Ovary (tissue), 9 donors: ENCODE data around the gene C19orf67. TPM values are rescaled to one million over a fixed set of nuclear protein-coding genes. Genes with fewer than 3 reads are reported as not detected.
A peak's percentile ranks its signal among the peaks of the same experiment; 100 is the strongest.
"Not testable (repeated sequence)": the region's sequence is repeated elsewhere in the genome, so short reads cannot be mapped to it uniquely, and the experiment has no call there.

ENCODE experiments used
- DNase-seq, 5 donors: peaks; one replicate each; pipeline ENCODE4 v3.0.0-alpha.2; 2019 to 2020
- H3K27ac ChIP-seq, 2 donors: fragments of 200-600 bp; one replicate each; pipeline versions ENCODE4 v1.5.1 to v1.8.0; 2019 to 2022
- H3K27me3 ChIP-seq: fragments of 200-600 bp; one replicate; pipeline ENCODE4 v1.8.0; 2022
- H3K36me3 ChIP-seq: fragments of 200-600 bp; sonication (generic); one replicate; pipeline ENCODE4 v1.5.1; 2019
- H3K4me1 ChIP-seq: one replicate; pipeline ENCODE4 v1.8.1; 2013; ENCODE audit warnings: mild to moderate bottlenecking, moderate library complexity; ENCODE audit not compliant: insufficient read depth
- H3K4me3 ChIP-seq: fragments of 200-600 bp; sonication (generic); one replicate; pipeline ENCODE4 v1.5.1; 2017
- H3K9me3 ChIP-seq, 2 donors: fragments of 200-600 bp in 1 of 2; sonication (generic) in 1 of 2; one replicate each; pipeline versions ENCODE4 v1.5.1 to v1.8.1; 2013 to 2019; ENCODE audit warnings: mild to moderate bottlenecking in 1 of 2, moderate library complexity in 1 of 2
- EP300 ChIP-seq: sonication (generic); formaldehyde crosslinking; IDR thresholded peaks from one replicate; pipeline ENCODE4 v1.6.1; 2017; ENCODE audit warnings: antibody characterized with exemption
- POLR2A ChIP-seq: fragments of 450-650 bp; IDR thresholded peaks from one replicate; pipeline ENCODE4 v1.6.1; 2017; ENCODE audit warnings: antibody characterized with exemption, mild to moderate bottlenecking, moderate library complexity
- WGBS, 3 donors: extraction: QIAGEN DNeasy Blood & Tissue Kit in 1 of 3; methylation state at CpG; one replicate each; pipeline versions ENCODE4 v1.1.5 to v1.1.7; 2013 to 2017; 5-methylcytosine and 5-hydroxymethylcytosine counted together
- intact Hi-C, 4 donors: fragments of 100-400 bp; cut with DNase I; formaldehyde crosslinking; loops; one replicate each; pipeline versions ENCODE4 v1.11.0 to v1.15.1; 2022 to 2023
- polyA plus RNA-seq, 2 donors: library from polyadenylated mRNA; stranded (reverse); fragments of 200-250 nt in 1 of 2; fragments of 350-450 nt in 1 of 2; fragmentation: Illumina TruSeq in 1 of 2; extraction: RNeasy Lipid Tissue Mini Kit (QIAGEN cat#74804) in 1 of 2; gene quantifications; one replicate each; pipeline ENCODE4 v1.2.3, GENCODE V29; 2013 to 2014
- total RNA-seq, 7 donors: library from RNA; depleted of rRNA in 2 of 7; stranded (reverse); fragments of >200 nt in 2 of 7; fragmentation: NEBNext Ultra II Directional in 3 of 7; extraction: Animal tissue kit (Norgen Biotek cat#: 25700) in 3 of 7; gene quantifications; one replicate each; pipeline versions ENCODE4 v1.1.0 to v1.2.4, GENCODE V29; 2016 to 2023
- TF ChIP-seq, protein P1 (sequence below), 3 donors: fragments of 450-650 bp in 2 of 3; fragments of 200-600 bp in 1 of 3; IDR thresholded peaks; one replicate each; pipeline versions ENCODE4 v1.5.1 to v1.8.0; 2016 to 2022; ENCODE audit warnings: antibody characterized with exemption in 3 of 3, mild to moderate bottlenecking in 1 of 3
- donor health status: DM: no; HTN: no; CAD: no; lungs with moderate emphysema.
- donor health status: DM: no; HTN: no; CAD: no.
- donor health status: Bipolar disorder and iron deficiency.
- donor health status: DM: yes; HTN: yes; CAD: no.
- donor health status: DM: no; HTN: no; CAD: no.
- donor health status: DM: yes; HTN: yes; CAD: no.

Gene C19orf67
- total and polyA plus RNA-seq, 9 donors = 0.08 TPM; not detected in 8

DNA sequence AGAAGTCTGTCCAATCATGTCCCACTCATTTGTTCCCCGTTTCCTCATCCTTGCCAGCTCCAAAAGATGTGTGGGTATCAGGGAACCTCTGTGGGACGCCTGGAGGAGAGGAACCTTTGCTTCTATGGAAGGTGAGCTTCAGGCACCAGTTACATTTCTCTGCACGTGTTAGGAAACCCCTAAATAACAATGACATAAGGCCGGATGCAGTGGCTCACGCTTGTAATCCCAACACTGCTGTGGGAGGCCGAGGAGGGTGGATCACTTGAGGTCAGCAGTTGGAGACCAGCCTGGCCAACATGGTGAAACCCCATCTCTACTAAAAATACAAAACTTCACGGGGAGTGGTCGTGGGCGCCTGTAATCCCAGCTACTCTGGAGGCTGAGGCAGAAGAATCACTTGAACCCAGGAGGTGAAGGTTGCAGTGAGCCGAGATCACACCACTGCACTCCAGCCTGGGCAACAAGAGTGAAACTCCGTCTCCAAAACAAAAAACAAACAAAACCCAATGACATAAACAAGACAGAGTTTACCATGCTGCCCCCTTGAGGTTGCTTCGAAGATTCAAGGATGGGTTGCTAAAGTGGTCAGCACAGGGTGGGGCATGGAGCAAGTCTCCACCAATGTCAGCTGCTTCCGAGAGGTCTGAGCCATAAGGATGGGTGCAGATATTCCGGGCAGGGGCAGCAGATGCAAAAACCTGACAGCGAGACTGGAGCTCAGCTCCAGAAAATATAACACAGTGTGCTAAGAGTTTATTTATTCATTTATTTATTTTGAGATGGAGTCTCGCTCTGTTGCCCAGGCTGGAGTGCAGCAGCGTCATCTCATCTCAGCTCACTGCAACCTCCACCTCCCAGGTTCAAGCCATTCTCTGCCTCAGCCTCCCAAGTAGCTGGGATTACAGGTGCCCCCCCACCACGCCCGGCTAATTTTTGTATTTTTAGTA, 42.6 kb downstream of the C19orf67 start:
- not testable (repeated sequence) for H3K4me3 ChIP-seq, H3K27ac ChIP-seq, H3K36me3 ChIP-seq, H3K4me1 ChIP-seq, H3K27me3 ChIP-seq, H3K9me3 ChIP-seq
- peak in 1 of 5 donors; percentile 30 for DNase-seq
- TF ChIP-seq, protein P1, sequence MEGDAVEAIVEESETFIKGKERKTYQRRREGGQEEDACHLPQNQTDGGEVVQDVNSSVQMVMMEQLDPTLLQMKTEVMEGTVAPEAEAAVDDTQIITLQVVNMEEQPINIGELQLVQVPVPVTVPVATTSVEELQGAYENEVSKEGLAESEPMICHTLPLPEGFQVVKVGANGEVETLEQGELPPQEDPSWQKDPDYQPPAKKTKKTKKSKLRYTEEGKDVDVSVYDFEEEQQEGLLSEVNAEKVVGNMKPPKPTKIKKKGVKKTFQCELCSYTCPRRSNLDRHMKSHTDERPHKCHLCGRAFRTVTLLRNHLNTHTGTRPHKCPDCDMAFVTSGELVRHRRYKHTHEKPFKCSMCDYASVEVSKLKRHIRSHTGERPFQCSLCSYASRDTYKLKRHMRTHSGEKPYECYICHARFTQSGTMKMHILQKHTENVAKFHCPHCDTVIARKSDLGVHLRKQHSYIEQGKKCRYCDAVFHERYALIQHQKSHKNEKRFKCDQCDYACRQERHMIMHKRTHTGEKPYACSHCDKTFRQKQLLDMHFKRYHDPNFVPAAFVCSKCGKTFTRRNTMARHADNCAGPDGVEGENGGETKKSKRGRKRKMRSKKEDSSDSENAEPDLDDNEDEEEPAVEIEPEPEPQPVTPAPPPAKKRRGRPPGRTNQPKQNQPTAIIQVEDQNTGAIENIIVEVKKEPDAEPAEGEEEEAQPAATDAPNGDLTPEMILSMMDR (IDR thresholded peaks at IDR 0.05) = peak in 2 of 3 donors; percentile 14 to 20
- WGBS, 3 donors = 57 to 58% (median 57%) methylated on average over 19 of the region's 19 CpGs
- intact Hi-C loops = loop anchor here in 1 of 4 donors (10.0 kb wide), 1 partner anchor 768 kb away; no protein-coding TSS in a partner anchor

DNA sequence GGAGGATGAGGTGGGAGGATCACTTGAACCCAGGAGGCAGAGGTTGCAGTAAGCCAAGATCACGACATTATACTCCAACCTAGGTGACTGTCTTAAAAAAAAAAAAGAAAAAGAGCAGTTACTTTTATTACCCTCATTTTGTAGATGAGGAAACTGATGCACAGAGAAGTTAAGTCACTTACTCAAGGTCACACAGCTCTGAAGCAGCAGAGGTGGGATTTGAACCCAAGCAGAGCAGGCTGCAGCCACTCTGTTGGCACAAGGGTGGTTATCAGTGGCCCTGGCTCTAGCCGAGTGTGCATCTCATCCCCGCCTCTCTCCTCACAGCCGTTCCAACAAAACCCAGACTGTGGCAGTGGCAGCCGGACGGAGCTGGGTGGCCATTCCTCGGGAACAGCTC, 46.4 kb downstream of the C19orf67 start:
- Histone ChIP-seq H3K27me3 (no peaks in the 10 kb centered on the region), H3K4me3 (no peak overlapping the region), H3K27ac (no peak overlapping the region), H3K4me1 (no peaks in the 10 kb centered on the region), H3K9me3 (no peaks in the 10 kb centered on the region), H3K36me3 (no peaks in the 10 kb centered on the region)
- DNase-seq = no peak
- 89 to 97% (median 96%) methylated on average over 7 of the region's 7 CpGs for WGBS, 3 donors
- intact Hi-C loops = no loop called here
- TF ChIP-seq, protein P1 (IDR thresholded peaks at IDR 0.05) = no peak
- TF ChIP-seq POLR2A (no peak), EP300 (no peak)

- no peaks in the 10 kb centered on the region for H3K36me3 ChIP-seq
- intact Hi-C loops = no loop called here
- no peaks in the 10 kb centered on the region for H3K27me3 ChIP-seq
- no peak for DNase-seq
- H3K4me1 ChIP-seq = no peaks in the 10 kb centered on the region
- no peaks in the 10 kb centered on the region for H3K9me3 ChIP-seq
- TF ChIP-seq EP300 (no peak), POLR2A (no peak)
- TF ChIP-seq, protein P1 (IDR thresholded peaks at IDR 0.05) = no peak
- WGBS, 3 donors = 60 to 72% (median 69%) methylated on average over 7 of the region's 7 CpGs
- H3K27ac ChIP-seq = no peak overlapping the region
- H3K4me3 ChIP-seq = no peak overlapping the region
Observed at GRCh38 chr19:14035706-14036105, 49.9 kb downstream of the C19orf67 start.

- H3K4me3 ChIP-seq, H3K9me3 ChIP-seq, H3K36me3 ChIP-seq, H3K27me3 ChIP-seq, DNase-seq, H3K4me1 ChIP-seq, intact Hi-C loops, H3K27ac ChIP-seq: not testable (repeated sequence)
- WGBS, 3 donors = 88 to 91% (median 89%) methylated on average over 12 of the region's 12 CpGs
Observed at GRCh38 chr19:14035159-14035558, 50.4 kb downstream of the C19orf67 start.

GRCh38 chr19:14033946-14034345, 51.6 kb downstream of the C19orf67 start:
- intact Hi-C loops = no loop called here
- Histone ChIP-seq H3K36me3 (no peaks in the 10 kb centered on the region), H3K9me3 (no peaks in the 10 kb centered on the region), H3K27ac (no peak overlapping the region), H3K27me3 (no peaks in the 10 kb centered on the region), H3K4me1 (no peaks in the 10 kb centered on the region), H3K4me3 (no peak overlapping the region)
- TF ChIP-seq POLR2A (no peak), EP300 (no peak)
- TF ChIP-seq, protein P1 (IDR thresholded peaks at IDR 0.05) = no peak
- WGBS, 3 donors = 91 to 98% (median 94%) methylated on average over 2 of the region's 2 CpGs
- DNase-seq = no peak
